DOHH2 (cell line): ENCODE data around the gene RARB.

Source experiments
- CTCF ChIP-seq: fragments of 200-600 bp; sonication (generic); IDR thresholded peaks from one replicate; pipeline ENCODE4 v1.5.1; 2014; ENCODE audit warnings: antibody characterized with exemption, mild to moderate bottlenecking, low read depth, low read length; ENCODE audit not compliant: poor library complexity, severe bottlenecking
- EZH2phosphoT487 ChIP-seq: fragments of 200-600 bp; sonication (generic); IDR thresholded peaks from 2 replicates; pipeline ENCODE4 v1.6.1; 2017; ENCODE audit warnings: borderline replicate concordance, mild to moderate bottlenecking, antibody characterized with exemption, low read length, moderate library complexity, mixed read lengths

- TF ChIP-seq CTCF: no peak
- TF ChIP-seq EZH2phosphoT487: no peak
Observed at GRCh38 chr3:25460751-25461150, 32.7 kb downstream of the RARB start.
